Smooth muscle cell (in vitro differentiated cells): Measurements from ENCODE around the gene RGS6. TPM values are rescaled to one million over a fixed set of nuclear protein-coding genes. Genes with fewer than 3 reads are reported as not detected.

Source experiments
- DNase-seq: peaks from one replicate; lab custom pipeline; 2025; ENCODE audit not compliant: unreplicated experiment; lab: John Stamatoyannopoulos, UW
- H2AFZ ChIP-seq: fragments of 200-600 bp; sonication (generic); 2 replicates; pipeline ENCODE4 v1.6.0; 2016; ENCODE audit warnings: antibody characterized with exemption, low read depth, mild to moderate bottlenecking
- H3F3A ChIP-seq: fragments of 200-600 bp; sonication (generic); 2 replicates; pipeline ENCODE4 v1.6.0; 2017; ENCODE audit warnings: antibody characterized with exemption, low read depth
- H3K27ac ChIP-seq: fragments of 200-600 bp; sonication (generic); 2 replicates; pipeline ENCODE4 v1.5.1; 2016; ENCODE audit warnings: low read depth, mild to moderate bottlenecking
- H3K27me3 ChIP-seq: fragments of 200-600 bp; sonication (generic); 2 replicates; pipeline ENCODE4 v1.6.1; 2016; ENCODE audit warnings: low read depth, mild to moderate bottlenecking
- H3K36me3 ChIP-seq: fragments of 200-600 bp; sonication (generic); 2 replicates; pipeline ENCODE4 v1.5.1; 2016; ENCODE audit warnings: low read depth
- H3K4me1 ChIP-seq: fragments of 200-600 bp; sonication (generic); 2 replicates; pipeline ENCODE4 v1.5.1; 2016; ENCODE audit warnings: low read depth
- H3K4me2 ChIP-seq: fragments of 200-600 bp; sonication (generic); 2 replicates; pipeline ENCODE4 v1.6.0; 2016; ENCODE audit warnings: mild to moderate bottlenecking
- H3K4me3 ChIP-seq: fragments of 200-600 bp; sonication (generic); 2 replicates; pipeline ENCODE4 v1.5.1; 2016; ENCODE audit warnings: mild to moderate bottlenecking
- H3K79me2 ChIP-seq: fragments of 200-600 bp; sonication (generic); 2 replicates; pipeline ENCODE4 v1.6.0; 2016; ENCODE audit warnings: low read depth, mild to moderate bottlenecking
- H3K9ac ChIP-seq: fragments of 200-600 bp; sonication (generic); 2 replicates; pipeline ENCODE4 v1.6.0; 2016; ENCODE audit warnings: low read depth
- H3K9me3 ChIP-seq: fragments of 200-600 bp; sonication (generic); replicated peaks from 2 replicates; pipeline ENCODE4 v1.5.1; 2016; ENCODE audit warnings: low read depth
- H4K20me1 ChIP-seq: fragments of 200-600 bp; sonication (generic); 2 replicates; pipeline ENCODE4 v1.6.0; 2016; ENCODE audit warnings: low read depth
- CTCF ChIP-seq: fragments of 200-600 bp; sonication (generic); IDR thresholded peaks from 2 replicates; pipeline ENCODE4 v1.5.1; 2017; ENCODE audit warnings: borderline replicate concordance, mild to moderate bottlenecking, antibody characterized with exemption; ENCODE audit not compliant: insufficient read depth, poor library complexity, severe bottlenecking
- WGBS: methylation state at CpG from one replicate; pipeline ENCODE4 v1.1.7; 2016; ENCODE audit warnings: low lambda C conversion rate; 5-methylcytosine and 5-hydroxymethylcytosine counted together
- polyA plus RNA-seq: library from polyadenylated mRNA; unstranded; fragments of >200 nt; fragmentation: Nextera tagmentation; extraction: Ambion mirVana; gene quantifications from 2 replicates; pipeline ENCODE4 v1.2.1, GENCODE V29; 2016
- total RNA-seq: library from RNA; depleted of rRNA; stranded (reverse); fragments of >200 nt; gene quantifications from 2 replicates; pipeline ENCODE4 v1.2.3, GENCODE V29; 2014

Gene RGS6
- total and polyA plus RNA-seq, 2 experiments from 2014 or later, result 0.40 TPM; not detected in 1

- H3F3A ChIP-seq, result no peaks in the 10 kb centered on the region
- no peak overlapping the region for H2AFZ ChIP-seq
- H3K27ac ChIP-seq, result no peak overlapping the region
- H3K36me3 ChIP-seq, result no peaks in the 10 kb centered on the region
- no peaks in the 10 kb centered on the region for H3K79me2 ChIP-seq
- no peaks in the 10 kb centered on the region for H4K20me1 ChIP-seq
- no peak for TF ChIP-seq CTCF
- WGBS, result 100% methylated on average over 2 of the region's 2 CpGs
- H3K4me3 ChIP-seq, result no peak overlapping the region
- H3K4me2 ChIP-seq, result no peak overlapping the region
- DNase-seq, result no peak
- no peaks in the 10 kb centered on the region for H3K4me1 ChIP-seq
- H3K9ac ChIP-seq, result no peak overlapping the region
- no peaks in the 10 kb centered on the region for H3K9me3 ChIP-seq
- no peaks in the 10 kb centered on the region for H3K27me3 ChIP-seq
These were observed 484.0 kb downstream of the RGS6 start for GRCh38 chr14:72416081-72416849.

- H3K36me3 ChIP-seq, result no peaks in the 10 kb centered on the region
- H3K9me3 ChIP-seq, result no peaks in the 10 kb centered on the region
- no peak overlapping the region for H3K4me2 ChIP-seq
- H2AFZ ChIP-seq, result no peak overlapping the region
- no peak for TF ChIP-seq CTCF
- no peak overlapping the region for H3K27ac ChIP-seq
- no peak overlapping the region for H3K4me3 ChIP-seq
- H3K27me3 ChIP-seq, result no peaks in the 10 kb centered on the region
- no peaks in the 10 kb centered on the region for H3K79me2 ChIP-seq
- no peaks in the 10 kb centered on the region for H3F3A ChIP-seq
- no peaks in the 10 kb centered on the region for H3K4me1 ChIP-seq
- DNase-seq, result no peak
- no peaks in the 10 kb centered on the region for H4K20me1 ChIP-seq
- H3K9ac ChIP-seq, result no peak overlapping the region
- WGBS, result 78% methylated on average over 7 of the region's 7 CpGs
These were observed 484.7 kb downstream of the RGS6 start for GRCh38 chr14:72416892-72417291.

GRCh38 chr14:72418806-72419205 is 486.6 kb downstream of the RGS6 start:
- WGBS, result 88% methylated on average over 3 of the region's 3 CpGs
- Histone ChIP-seq H3F3A (no peaks in the 10 kb centered on the region), H3K4me1 (no peaks in the 10 kb centered on the region), H3K27me3 (no peaks in the 10 kb centered on the region), H3K9ac (no peak overlapping the region), H2AFZ (no peak overlapping the region), H3K9me3 (no peaks in the 10 kb centered on the region), H3K27ac (no peak overlapping the region), H3K4me3 (no peak overlapping the region), H3K36me3 (no peaks in the 10 kb centered on the region), H4K20me1 (no peaks in the 10 kb centered on the region), H3K79me2 (no peaks in the 10 kb centered on the region), H3K4me2 (no peak overlapping the region)
- no peak for TF ChIP-seq CTCF
- DNase-seq, result no peak
